GM12878 (cell line): ENCODE measurements around the gene OR10G3. TPM values are rescaled to one million over a fixed set of nuclear protein-coding genes. Genes with fewer than 3 reads are reported as not detected.

Experiments
- ATAC-seq: fragments of 200-7000 bp; cut with Tn5 transposase; 3 replicates; pipeline ENCODE4 v1.9.1; 2020; ENCODE audit warnings: mild to moderate bottlenecking, moderate library complexity
- Bru-seq: library from RNA; stranded (reverse); fragments of 400-500 nt; gene quantifications from one replicate; lab custom pipeline; 2021; lab: Mats Ljungman, UMichigan
- BruChase-seq, 2 experiments: library from RNA; stranded (reverse); fragments of 400-500 nt; gene quantifications; one replicate each; lab custom pipeline; 2021; lab: Mats Ljungman, UMichigan
- BruUV-seq: library from RNA; stranded (reverse); fragments of 400-500 nt; replicated peaks from 2 replicates; lab custom pipeline; 2021; lab: Mats Ljungman, UMichigan
- CTCF ChIA-PET: fragments of 300-600 bp; sonication (Branson Sonifier 250); formaldehyde crosslinking; extraction: SDS; loops from one replicate; lab custom pipeline; 2021; ENCODE audit warnings: inconsistent platforms; lab: Yijun Ruan, JAX
- POLR2A ChIA-PET: fragments of 350-600 bp; formaldehyde crosslinking; extraction: SDS; loops from one replicate; lab custom pipeline; 2021; ENCODE audit warnings: inconsistent platforms; lab: Charles Lee
- RAD21 ChIA-PET: fragments of 300-600 bp; sonication (Branson Sonifier 250); formaldehyde crosslinking; loops from one replicate; lab custom pipeline; 2023; ENCODE audit warnings: antibody characterized with exemption; ENCODE audit not compliant: unreplicated experiment; lab: Charles Lee
- SMC1A ChIA-PET: fragments of 300-600 bp; sonication (Branson Sonifier 250); formaldehyde crosslinking; loops from one replicate; lab custom pipeline; 2023; ENCODE audit not compliant: unreplicated experiment, uncharacterized antibody; lab: Charles Lee
- DNase-seq: peaks from one replicate; pipeline ENCODE4 v3.0.0-alpha.2; 2011; ENCODE audit warnings: low read depth, low spot score
- FAIRE-seq: peaks from 3 replicates; lab custom pipeline; 2011; peaks lifted over from hg19 to GRCh38; lab: Jason Lieb, UNC
- H2AFZ ChIP-seq: 2 replicates; pipeline ENCODE4 v1.6.0; 2011; ENCODE audit warnings: low read depth, low read length, control low read depth; ENCODE audit not compliant: control insufficient read depth
- H3K27ac ChIP-seq: 2 replicates; pipeline ENCODE4 v1.5.1; 2011; ENCODE audit warnings: control low read depth; ENCODE audit not compliant: control insufficient read depth, insufficient read depth
- H3K27me3 ChIP-seq, 2 experiments: replicated peaks in 1 of 2; 2 replicates each; pipeline versions ENCODE4 v1.6.0 to v1.6.1; 2011; ENCODE audit warnings: low read length in 1 of 2; ENCODE audit not compliant: control insufficient read depth in 2 of 2, insufficient read depth in 2 of 2
- H3K36me3 ChIP-seq, 2 experiments: 2 replicates each; pipeline ENCODE4 v1.5.1; 2011; ENCODE audit warnings: low read length in 1 of 2; ENCODE audit not compliant: control insufficient read depth in 2 of 2, insufficient read depth in 2 of 2
- H3K4me1 ChIP-seq: 2 replicates; pipeline ENCODE4 v1.6.1; 2011; ENCODE audit warnings: mild to moderate bottlenecking, low read length, moderate library complexity, mixed read lengths; ENCODE audit not compliant: control insufficient read depth, insufficient read depth
- H3K4me2 ChIP-seq: 2 replicates; pipeline ENCODE4 v1.6.0; 2011; ENCODE audit warnings: control low read depth; ENCODE audit not compliant: control insufficient read depth, insufficient read depth
- H3K4me3 ChIP-seq: fragments of 200-600 bp; sonication (generic); 2 replicates; pipeline ENCODE4 v1.5.1; 2016
- H3K79me2 ChIP-seq: 2 replicates; pipeline ENCODE4 v1.6.0; 2011; ENCODE audit warnings: low read length; ENCODE audit not compliant: control insufficient read depth, insufficient read depth
- H3K9ac ChIP-seq: 2 replicates; pipeline ENCODE4 v1.8.0; 2011; ENCODE audit warnings: low read length, control low read depth, mixed read lengths; ENCODE audit not compliant: control insufficient read depth, insufficient read depth
- H3K9me3 ChIP-seq: replicated peaks from 3 replicates; pipeline ENCODE4 v1.5.1; 2011; ENCODE audit warnings: mild to moderate bottlenecking, low read length; ENCODE audit not compliant: control insufficient read depth, insufficient read depth
- H4K20me1 ChIP-seq: 2 replicates; pipeline ENCODE4 v1.6.0; 2011; ENCODE audit not compliant: control insufficient read depth, insufficient read depth
- ETV6 ChIP-seq, 2 experiments: fragments of 450-650 bp in 1 of 2; IDR thresholded peaks in 1 of 2; conservative IDR thresholded peaks in 1 of 2; 2 replicates each; pipeline ENCODE4 v1.6.1; 2014; ENCODE audit warnings: antibody characterized with exemption in 1 of 2, borderline replicate concordance in 1 of 2, low read depth in 1 of 2, mild to moderate bottlenecking in 1 of 2, moderate library complexity in 1 of 2
- HDAC2 ChIP-seq: fragments of 200-600 bp; sonication (generic); IDR thresholded peaks from 2 replicates; pipeline ENCODE4 v1.6.1; 2017
- NBN ChIP-seq: fragments of 450-650 bp; IDR thresholded peaks from 2 replicates; pipeline ENCODE4 v1.6.1; 2016
- POLR2A ChIP-seq: IDR thresholded peaks from 2 replicates; pipeline ENCODE4 v1.6.1; 2011; ENCODE audit warnings: low read depth, mild to moderate bottlenecking, low read length
- TBL1XR1 ChIP-seq: IDR thresholded peaks from 2 replicates; pipeline ENCODE4 v1.6.1; 2012; ENCODE audit warnings: low read depth, low read length, improper control_type of control experiment
- USF2 ChIP-seq: IDR thresholded peaks from 2 replicates; pipeline ENCODE4 v1.6.1; 2011; ENCODE audit warnings: low read depth, low read length, improper control_type of control experiment, borderline replicate concordance
- ZBTB4 ChIP-seq: fragments of 450-650 bp; formaldehyde crosslinking; IDR thresholded peaks from 2 replicates; pipeline ENCODE4 v1.4.0; 2022; ENCODE audit warnings: mild to moderate bottlenecking, moderate library complexity
- ZNF274 ChIP-seq: IDR thresholded peaks from one replicate; pipeline ENCODE4 v1.8.0; 2011; ENCODE audit not compliant: insufficient read length, insufficient read depth
- WGBS: methylation state at CpG from one replicate; pipeline ENCODE4 v1.1.6; 2016; ENCODE audit warnings: low lambda C conversion rate; ENCODE audit not compliant: insufficient replicate concordance, insufficient coverage; ENCODE audit errors: missing lambda C conversion rate; 5-methylcytosine and 5-hydroxymethylcytosine counted together
- in situ Hi-C: fragments of 300-500 bp; cut with MboI; formaldehyde crosslinking; loops from 9 replicates; pipeline ENCODE4 v1.14.3; 2018; ENCODE audit warnings: mixed read lengths
- intact Hi-C: fragments of 100-400 bp; cut with micrococcal nuclease; formaldehyde crosslinking; loops from one replicate; pipeline ENCODE4 v1.14.2; 2022; ENCODE audit not compliant: unreplicated experiment
- long read RNA-seq, 2 experiments: library from polyadenylated mRNA; unstranded; transcript quantifications; one replicate each; pipeline ENCODE4 v2.0.0, GENCODE V29; 2019 to 2020
- polyA minus RNA-seq, 3 experiments: library from RNA; depleted of rRNA, polyadenylated mRNA; stranded (reverse); fragments of >200 nt; gene quantifications; 2 replicates each; pipeline ENCODE4 v1.2.3, GENCODE V29; 2011
- polyA plus RNA-seq, 11 experiments: library from polyadenylated mRNA; depleted of rRNA in 4 of 11; unstranded in 6 of 11; stranded (reverse) in 5 of 11; fragments of >200 nt; fragmentation: Nextera tagmentation in 4 of 11; fragmentation: Illumina TruSeq in 1 of 11; extraction: Ambion mirVana in 4 of 11; extraction: Trizol in 1 of 11; gene quantifications; 1 replicate in 1 of 11; 2 replicates in 10 of 11; pipeline versions ENCODE4 v1.2.1 to v1.2.3, GENCODE V29; 2011 to 2016; ENCODE audit warnings: inconsistent platforms in 2 of 11, missing spikeins in 2 of 11, low read depth in 1 of 11
- total RNA-seq, 4 experiments: library from RNA; depleted of rRNA in 3 of 4; stranded (reverse); fragments of >200 nt in 3 of 4; fragmentation: Illumina TruSeq in 1 of 4; extraction: Trizol in 1 of 4; gene quantifications; 2 replicates each; pipeline versions ENCODE4 v1.2.1 to v1.2.3, GENCODE V29; 2013 to 2021
- TF ChIP-seq, protein P1 (sequence below): fragments of 450-650 bp; IDR thresholded peaks from 2 replicates; pipeline ENCODE4 v1.6.1; 2017; ENCODE audit warnings: antibody characterized with exemption, mild to moderate bottlenecking, moderate library complexity
- TF ChIP-seq, protein P2 (sequence below): IDR thresholded peaks from 2 replicates; pipeline ENCODE4 v1.6.1; 2012; ENCODE audit warnings: low read length, inconsistent platforms

Gene OR10G3, protein sequence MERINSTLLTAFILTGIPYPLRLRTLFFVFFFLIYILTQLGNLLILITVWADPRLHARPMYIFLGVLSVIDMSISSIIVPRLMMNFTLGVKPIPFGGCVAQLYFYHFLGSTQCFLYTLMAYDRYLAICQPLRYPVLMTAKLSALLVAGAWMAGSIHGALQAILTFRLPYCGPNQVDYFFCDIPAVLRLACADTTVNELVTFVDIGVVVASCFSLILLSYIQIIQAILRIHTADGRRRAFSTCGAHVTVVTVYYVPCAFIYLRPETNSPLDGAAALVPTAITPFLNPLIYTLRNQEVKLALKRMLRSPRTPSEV
- total RNA-seq (2013; cell fraction: nucleolus; rRNA removed), result not detected in 2 replicates
- not detected in 2 replicates for total RNA-seq (2014; rRNA removed)
- not detected in 2 replicates for total RNA-seq (2014; rRNA removed; fragmentation: Illumina TruSeq; extraction: Trizol)
- not detected in 2 replicates for total RNA-seq (2021)
- polyA plus RNA-seq (2011; ENCODE audit: low read depth), result not detected
- polyA plus RNA-seq (2011; rRNA removed), result not detected in 2 replicates
- not detected in 2 replicates for polyA plus RNA-seq (2011; cell fraction: cytosol; rRNA removed)
- polyA plus RNA-seq (2011; cell fraction: nucleus; rRNA removed), result not detected in 2 replicates
- not detected in 2 replicates for polyA plus RNA-seq (2012)
- not detected in 2 replicates for polyA plus RNA-seq (2014; fragmentation: Illumina TruSeq; extraction: Trizol)
- not detected for polyA plus RNA-seq (2014; fragmentation: Nextera tagmentation; extraction: Ambion mirVana)
- not detected in 2 replicates for polyA plus RNA-seq (2014; rRNA removed)
- polyA plus RNA-seq (2016; fragmentation: Nextera tagmentation; extraction: Ambion mirVana), result not detected
- not detected in 2 replicates for polyA minus RNA-seq (2011; rRNA and poly(A)+ RNA removed)
- not detected in 2 replicates for polyA minus RNA-seq (2011; cell fraction: cytosol; rRNA and poly(A)+ RNA removed)
- not detected in 2 replicates for polyA minus RNA-seq (2011; cell fraction: nucleus; rRNA and poly(A)+ RNA removed)
- Bru-seq, nascent RNA, result percentile 7 among the genes with signal in this experiment
- not detected for BruChase-seq, experiment 1, labeled RNA remaining after a 6-hour chase
- not detected for BruChase-seq, experiment 2, labeled RNA remaining after a 2-hour chase
- long read RNA-seq, experiment 1, result 0 reads
- long read RNA-seq, experiment 2, result 0 reads

GRCh38 chr14:21579976-21580375 lies at the start of gene OR10G3:
OR10G3 (minus strand) TSS chr14:21580076; CDS start chr14:21570744, 9,332 bp downstream.
- Histone ChIP-seq H3K4me1 (no peaks in the 10 kb centered on the region), H3K79me2 (no peaks in the 10 kb centered on the region), H3K27ac (no peak within 1 kb of the TSS), H3K9me3 (no peaks in the 10 kb centered on the region), H3K4me3 (no peak within 1 kb of the TSS), H3K27me3 (no peaks in the 10 kb centered on the region), H2AFZ (no peak within 1 kb of the TSS), H4K20me1 (no peaks in the 10 kb centered on the region), H3K36me3 (no peaks in the 10 kb centered on the region), H3K4me2 (no peak within 1 kb of the TSS), H3K9ac (no peak within 1 kb of the TSS)
- no peak for FAIRE-seq
- CTCF ChIA-PET, result interaction anchor here (1.4 kb wide), 1 partner anchor 19 kb away, joined by 4 read pairs; no protein-coding TSS in a partner anchor
- in situ Hi-C loops, result no loop called here
- intact Hi-C loops, result no loop called here
- no TSS peak for BruUV-seq
- no peak for ATAC-seq
- POLR2A ChIA-PET, result no interaction called here
- DNase-seq, result no peak
- WGBS, result 46% methylated on average over 2 of the region's 2 CpGs
- TF ChIP-seq TBL1XR1, result no peak
- TF ChIP-seq NBN, result no peak
- TF ChIP-seq, protein P1, sequence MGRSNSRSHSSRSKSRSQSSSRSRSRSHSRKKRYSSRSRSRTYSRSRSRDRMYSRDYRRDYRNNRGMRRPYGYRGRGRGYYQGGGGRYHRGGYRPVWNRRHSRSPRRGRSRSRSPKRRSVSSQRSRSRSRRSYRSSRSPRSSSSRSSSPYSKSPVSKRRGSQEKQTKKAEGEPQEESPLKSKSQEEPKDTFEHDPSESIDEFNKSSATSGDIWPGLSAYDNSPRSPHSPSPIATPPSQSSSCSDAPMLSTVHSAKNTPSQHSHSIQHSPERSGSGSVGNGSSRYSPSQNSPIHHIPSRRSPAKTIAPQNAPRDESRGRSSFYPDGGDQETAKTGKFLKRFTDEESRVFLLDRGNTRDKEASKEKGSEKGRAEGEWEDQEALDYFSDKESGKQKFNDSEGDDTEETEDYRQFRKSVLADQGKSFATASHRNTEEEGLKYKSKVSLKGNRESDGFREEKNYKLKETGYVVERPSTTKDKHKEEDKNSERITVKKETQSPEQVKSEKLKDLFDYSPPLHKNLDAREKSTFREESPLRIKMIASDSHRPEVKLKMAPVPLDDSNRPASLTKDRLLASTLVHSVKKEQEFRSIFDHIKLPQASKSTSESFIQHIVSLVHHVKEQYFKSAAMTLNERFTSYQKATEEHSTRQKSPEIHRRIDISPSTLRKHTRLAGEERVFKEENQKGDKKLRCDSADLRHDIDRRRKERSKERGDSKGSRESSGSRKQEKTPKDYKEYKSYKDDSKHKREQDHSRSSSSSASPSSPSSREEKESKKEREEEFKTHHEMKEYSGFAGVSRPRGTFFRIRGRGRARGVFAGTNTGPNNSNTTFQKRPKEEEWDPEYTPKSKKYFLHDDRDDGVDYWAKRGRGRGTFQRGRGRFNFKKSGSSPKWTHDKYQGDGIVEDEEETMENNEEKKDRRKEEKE, result no peak
- no peak for TF ChIP-seq ZNF274
- TF ChIP-seq HDAC2, result no peak
- TF ChIP-seq, protein P2, sequence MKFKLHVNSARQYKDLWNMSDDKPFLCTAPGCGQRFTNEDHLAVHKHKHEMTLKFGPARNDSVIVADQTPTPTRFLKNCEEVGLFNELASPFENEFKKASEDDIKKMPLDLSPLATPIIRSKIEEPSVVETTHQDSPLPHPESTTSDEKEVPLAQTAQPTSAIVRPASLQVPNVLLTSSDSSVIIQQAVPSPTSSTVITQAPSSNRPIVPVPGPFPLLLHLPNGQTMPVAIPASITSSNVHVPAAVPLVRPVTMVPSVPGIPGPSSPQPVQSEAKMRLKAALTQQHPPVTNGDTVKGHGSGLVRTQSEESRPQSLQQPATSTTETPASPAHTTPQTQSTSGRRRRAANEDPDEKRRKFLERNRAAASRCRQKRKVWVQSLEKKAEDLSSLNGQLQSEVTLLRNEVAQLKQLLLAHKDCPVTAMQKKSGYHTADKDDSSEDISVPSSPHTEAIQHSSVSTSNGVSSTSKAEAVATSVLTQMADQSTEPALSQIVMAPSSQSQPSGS, result no peak
- no peak for TF ChIP-seq ETV6 (conservative IDR thresholded peaks at IDR 0.05 in 1 of 2, IDR thresholded peaks at IDR 0.05 in 1 of 2; ENCODE audit: borderline replicate concordance in 1 of 2, low read depth in 1 of 2)
- no peak for TF ChIP-seq USF2
- no peak for TF ChIP-seq POLR2A
- no peak for TF ChIP-seq ZBTB4 (CRISPR knock-in tag)
- SMC1A ChIA-PET, result no interaction called here
- RAD21 ChIA-PET, result interaction anchor here (0.9 kb wide), 1 partner anchor 81 kb away, joined by 3 read pairs; no protein-coding TSS in a partner anchor
